ENCODE results near the gene TRIM36.

- TF ChIP-seq CTCF (IDR thresholded peaks at IDR 0.05), result no peak
- no peak for TF ChIP-seq POLR2A (IDR thresholded peaks at IDR 0.05)
Observed at GRCh38 chr5:115132465-115132864, 37.2 kb downstream of the TRIM36 start.

Measured in lower leg skin (tissue), 3 donors.